ENCODE results near the gene SYTL3. TPM values are rescaled to one million over a fixed set of nuclear protein-coding genes. Genes with fewer than 3 reads are reported as not detected.
A peak's percentile ranks its signal among the peaks of the same experiment; 100 is the strongest.

Gene SYTL3
- polyA plus RNA-seq, 1 of the 3 experiments (the other 2 are of a cell fraction), result 2.3 TPM

- Histone ChIP-seq H4K20me1 (ENCODE audit: insufficient read depth) (no peaks in the 10 kb centered on the region), H3K9ac (no peak overlapping the region), H3K9me3 (peaks cover 4% of the 10 kb centered on the region; the same call in 1 of the 2 replicates), H2AFZ (ENCODE audit: low read depth) (no peak overlapping the region), H3K36me3 (replicated peaks in 1 of 2; ENCODE audit: control insufficient read depth in 1 of 2, insufficient read depth in 2 of 2, low read length in 1 of 2) (peaks cover 16 to 28% of the 10 kb centered on the region in 2 experiments), H3K27me3 (ENCODE audit: insufficient read depth) (no peaks in the 10 kb centered on the region), H3K4me1 (ENCODE audit: control insufficient read depth in 1 of 2, insufficient read depth in 2 of 2, low read depth in 1 of 2, low read length in 1 of 2) (peaks cover 0 to 40% of the 10 kb centered on the region in 2 experiments; a peak in 2 of 4 replicates), H3K9me2 (no peaks in the 10 kb centered on the region), H3K79me2 (ENCODE audit: insufficient read depth) (peaks cover 3% of the 10 kb centered on the region; the same call in 1 of the 2 replicates), H3K4me3 (ENCODE audit: low read depth in 2 of 2, low read length in 1 of 2) (no peak overlapping the region), H3K4me2 (no peak overlapping the region), H3K27ac (ENCODE audit: low read depth in 2 of 2, low read length in 1 of 2) (peak overlapping the region in 1 of 2 experiments; percentile 99; a peak in 2 of 4 replicates), H3F3A (replicated peaks; ENCODE audit: insufficient read depth) (no peaks in the 10 kb centered on the region)
- TF ChIP-seq, protein P1, sequence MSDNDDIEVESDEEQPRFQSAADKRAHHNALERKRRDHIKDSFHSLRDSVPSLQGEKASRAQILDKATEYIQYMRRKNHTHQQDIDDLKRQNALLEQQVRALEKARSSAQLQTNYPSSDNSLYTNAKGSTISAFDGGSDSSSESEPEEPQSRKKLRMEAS (IDR thresholded peaks at IDR 0.05; ENCODE audit: low read depth), result no peak
- TF ChIP-seq, protein P2, sequence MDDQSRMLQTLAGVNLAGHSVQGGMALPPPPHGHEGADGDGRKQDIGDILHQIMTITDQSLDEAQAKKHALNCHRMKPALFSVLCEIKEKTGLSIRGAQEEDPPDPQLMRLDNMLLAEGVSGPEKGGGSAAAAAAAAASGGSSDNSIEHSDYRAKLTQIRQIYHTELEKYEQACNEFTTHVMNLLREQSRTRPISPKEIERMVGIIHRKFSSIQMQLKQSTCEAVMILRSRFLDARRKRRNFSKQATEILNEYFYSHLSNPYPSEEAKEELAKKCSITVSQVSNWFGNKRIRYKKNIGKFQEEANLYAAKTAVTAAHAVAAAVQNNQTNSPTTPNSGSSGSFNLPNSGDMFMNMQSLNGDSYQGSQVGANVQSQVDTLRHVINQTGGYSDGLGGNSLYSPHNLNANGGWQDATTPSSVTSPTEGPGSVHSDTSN (IDR thresholded peaks at IDR 0.05), result no peak
- TF ChIP-seq TCF12 (IDR thresholded peaks at IDR 0.05), result no peak
- DNase-seq, result no peak
- WGBS (ENCODE audit: low lambda C conversion rate), result 95% methylated on average over 17 of the region's 17 CpGs
- POLR2A ChIA-PET, result interaction anchor here (1.4 to 1.8 kb wide), 2 partner anchors 8 to 24 kb away, joined by 8 to 14 read pairs; partner anchors contain the start of gene DYNLT1
- CTCF ChIA-PET, result interaction anchor here (1.6 to 4.5 kb wide), 3 partner anchors 15 to 400 kb away, joined by 4 to 24 read pairs (median 14); no protein-coding TSS in a partner anchor
Observed at GRCh38 chr6:158619922-158620801, 29.7 kb upstream of the SYTL3 start.

DNA sequence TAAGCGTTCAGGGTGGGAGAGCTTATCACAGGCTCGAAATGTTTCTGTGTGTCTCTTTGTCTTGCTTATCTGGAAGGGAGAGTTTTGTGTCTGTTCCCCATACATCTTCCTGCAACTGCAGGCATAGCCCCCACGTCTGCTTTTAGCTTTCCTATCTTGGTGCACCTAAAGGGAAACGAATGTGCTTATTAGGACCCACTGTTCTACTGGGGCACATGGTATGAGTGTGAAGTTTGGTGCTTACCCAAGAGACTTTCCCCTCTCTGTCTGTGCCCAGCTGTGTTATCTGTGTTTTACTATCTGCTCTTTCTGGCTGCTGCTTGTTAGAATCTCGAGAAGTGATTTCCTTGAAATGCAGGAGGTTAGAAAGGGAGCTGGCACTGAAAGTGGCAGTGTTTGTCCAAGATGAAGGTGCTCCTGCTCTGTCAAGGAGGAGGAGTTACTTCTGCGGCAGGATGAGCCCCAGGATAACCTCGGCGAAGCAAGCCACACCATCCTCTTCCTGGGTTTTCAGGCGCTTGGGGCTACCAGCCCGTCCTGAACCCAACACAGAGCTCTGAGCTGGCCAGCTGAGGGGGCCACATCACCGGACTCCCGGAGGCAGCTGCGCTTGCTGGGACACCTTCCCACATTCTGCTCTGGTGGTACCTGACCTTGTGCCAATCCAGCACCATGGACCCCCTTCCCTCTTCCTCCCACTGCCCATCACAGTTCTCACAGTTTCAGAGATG lies 28.7 kb upstream of the SYTL3 start:
- Histone ChIP-seq H3K27me3 (ENCODE audit: insufficient read depth) (no peaks in the 10 kb centered on the region), H4K20me1 (ENCODE audit: insufficient read depth) (no peaks in the 10 kb centered on the region), H3F3A (replicated peaks; ENCODE audit: insufficient read depth) (no peaks in the 10 kb centered on the region), H3K36me3 (replicated peaks in 1 of 2; ENCODE audit: control insufficient read depth in 1 of 2, insufficient read depth in 2 of 2, low read length in 1 of 2) (peaks cover 9 to 37% of the 10 kb centered on the region in 2 experiments), H3K4me3 (ENCODE audit: low read depth in 2 of 2, low read length in 1 of 2) (no peak overlapping the region; a peak in 1 of 4 replicates), H3K9me3 (no peaks in the 10 kb centered on the region), H3K79me2 (ENCODE audit: insufficient read depth) (peaks cover 3% of the 10 kb centered on the region; the same call in 1 of the 2 replicates), H3K27ac (ENCODE audit: low read depth in 2 of 2, low read length in 1 of 2) (peak overlapping the region in 1 of 2 experiments; percentile 99; a peak in 2 of 4 replicates), H2AFZ (ENCODE audit: low read depth) (no peak overlapping the region), H3K9ac (no peak overlapping the region), H3K4me2 (no peak overlapping the region), H3K9me2 (no peaks in the 10 kb centered on the region), H3K4me1 (ENCODE audit: control insufficient read depth in 1 of 2, insufficient read depth in 2 of 2, low read depth in 1 of 2, low read length in 1 of 2) (peaks cover 0 to 45% of the 10 kb centered on the region in 2 experiments; a peak in 2 of 4 replicates)
- 77% methylated on average over 8 of the region's 13 CpGs for WGBS (ENCODE audit: low lambda C conversion rate)
- TF ChIP-seq GATA2 (CRISPR knock-in tag; IDR thresholded peaks at IDR 0.05), result peak; percentile 46
- TF ChIP-seq TAF1 (IDR thresholded peaks at IDR 0.05; ENCODE audit: borderline replicate concordance, low read depth, low read length), result no peak
- TF ChIP-seq MXI1 (IDR thresholded peaks at IDR 0.05; ENCODE audit: low read depth, low read length), result 0 out of 2 replicates have a peak, but pooled peaks have one; percentile 36
- DNase-seq, result peak; percentile 66
- ChIA-PET POLR2A (interaction anchor here (0.5 to 1.8 kb wide), 5 partner anchors 9 to 128 kb away, joined by 3 to 14 read pairs (median 4); partner anchors contain the start of gene DYNLT1), CTCF (interaction anchor here (1.0 to 4.5 kb wide), 6 partner anchors 11 to 407 kb away, joined by 3 to 24 read pairs (median 8); no protein-coding TSS in a partner anchor)
